Activated CD8-positive, alpha-beta memory T cell treated with anti-CD3 and anti-CD28 coated beads for 48 hours (primary cell): Measurements from ENCODE around the gene GSDME.

Experiments used
- DNase-seq, 3 experiments: peaks; one replicate each; pipeline ENCODE4 v3.0.0-alpha.2; 2020; ENCODE audit warnings: low read depth in 2 of 3, low spot score in 2 of 3

GSDME gene

DNA sequence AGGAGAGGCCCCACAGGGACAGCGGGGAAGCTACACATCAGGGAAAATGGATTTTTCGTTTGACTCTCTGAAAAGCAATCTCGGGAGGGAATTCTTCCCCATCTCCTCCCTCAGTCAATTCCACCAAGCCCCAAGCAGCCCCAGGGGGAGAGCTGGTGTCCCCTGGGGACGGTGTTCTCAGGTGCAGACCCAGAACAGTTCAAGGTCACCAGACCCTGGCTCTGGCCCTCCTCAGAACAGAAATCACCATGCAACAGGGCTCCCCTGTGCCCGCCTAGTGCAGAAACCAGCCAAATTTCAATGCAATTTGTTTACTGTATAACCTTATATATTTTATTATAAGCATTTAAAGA lies 34.1 kb downstream of the GSDME start:
- DNase-seq = no peak

GRCh38 chr7:24722386-24723177 lies 34.7 kb downstream of the GSDME start:
- no peak for DNase-seq

DNA sequence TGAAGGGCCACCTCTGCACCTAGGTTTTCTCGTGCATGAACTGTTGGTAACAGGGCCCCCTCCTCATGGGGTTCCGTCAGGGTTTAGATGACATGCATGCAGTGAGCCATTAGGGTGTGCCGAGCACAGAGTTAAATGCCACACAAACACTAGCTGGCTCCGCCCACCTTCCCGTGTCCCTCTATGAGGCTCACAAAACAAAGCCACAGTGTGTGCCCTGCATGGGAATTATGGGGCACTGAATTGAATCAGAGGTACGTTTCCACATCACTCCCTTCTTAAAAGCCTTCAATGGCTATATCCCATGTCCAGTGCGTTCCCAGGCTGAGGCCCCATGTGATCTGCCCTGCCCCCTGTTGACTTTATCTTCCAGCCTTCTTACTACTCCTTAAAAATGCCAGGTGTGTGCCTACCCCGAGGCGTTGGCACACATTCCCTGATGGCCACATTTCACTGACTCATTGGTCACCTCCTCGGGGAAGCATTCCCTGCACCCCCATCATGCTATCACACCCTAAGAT lies 35.7 kb downstream of the GSDME start:
- no peak for DNase-seq

GRCh38 chr7:24720283-24720682 lies 37.0 kb downstream of the GSDME start:
- no peak for DNase-seq

DNA sequence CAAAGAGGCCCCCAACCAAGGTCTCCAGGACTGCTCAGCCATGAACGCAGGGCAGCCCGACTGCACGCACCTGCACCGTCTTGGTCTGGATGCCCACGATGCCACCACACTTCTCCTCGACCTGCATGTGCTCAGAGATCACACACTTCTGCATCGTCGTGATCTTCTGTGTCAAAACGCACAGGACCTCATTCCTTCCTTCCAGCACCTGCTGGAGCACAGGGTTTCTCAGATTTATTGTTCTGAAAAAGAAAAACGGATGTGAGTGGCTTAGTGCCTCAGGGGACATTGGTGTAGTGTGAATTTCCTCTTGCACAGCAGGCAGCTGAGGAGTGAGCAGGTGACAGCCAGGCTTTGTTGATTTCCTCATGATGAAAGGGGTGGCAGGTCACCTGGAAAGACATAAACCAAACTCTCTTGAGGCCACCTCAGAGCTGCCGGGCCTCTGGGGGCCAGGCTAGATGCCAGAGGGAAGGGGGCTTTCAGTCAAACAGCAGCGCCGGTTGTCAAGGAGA lies 38.2 kb downstream of the GSDME start:
- no peak for DNase-seq

DNA sequence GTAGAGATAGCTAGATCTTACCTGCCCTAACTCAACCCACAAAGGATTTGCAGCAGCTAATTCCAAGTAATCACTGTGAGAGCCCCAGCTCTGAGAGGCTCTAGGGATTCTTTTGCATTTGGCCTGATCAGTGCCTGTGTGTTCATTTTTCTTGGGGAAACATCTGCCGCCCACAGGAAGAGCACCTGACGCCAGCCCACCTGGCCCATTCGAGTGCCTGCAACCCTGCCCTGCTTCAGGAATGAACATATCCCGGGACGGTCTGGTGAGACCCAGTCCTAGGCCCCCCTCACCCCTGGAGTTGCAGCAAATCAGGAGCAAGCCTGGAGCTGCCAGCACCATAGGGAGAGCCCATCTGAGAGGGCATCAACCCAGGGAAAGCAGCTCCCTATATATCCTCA lies 38.8 kb downstream of the GSDME start:
- DNase-seq = no peak

- DNase-seq = no peak
These were observed 39.5 kb downstream of the GSDME start for GRCh38 chr7:24717694-24718320.

GRCh38 chr7:24717247-24717622 lies 40.0 kb downstream of the GSDME start:
- no peak for DNase-seq

DNA sequence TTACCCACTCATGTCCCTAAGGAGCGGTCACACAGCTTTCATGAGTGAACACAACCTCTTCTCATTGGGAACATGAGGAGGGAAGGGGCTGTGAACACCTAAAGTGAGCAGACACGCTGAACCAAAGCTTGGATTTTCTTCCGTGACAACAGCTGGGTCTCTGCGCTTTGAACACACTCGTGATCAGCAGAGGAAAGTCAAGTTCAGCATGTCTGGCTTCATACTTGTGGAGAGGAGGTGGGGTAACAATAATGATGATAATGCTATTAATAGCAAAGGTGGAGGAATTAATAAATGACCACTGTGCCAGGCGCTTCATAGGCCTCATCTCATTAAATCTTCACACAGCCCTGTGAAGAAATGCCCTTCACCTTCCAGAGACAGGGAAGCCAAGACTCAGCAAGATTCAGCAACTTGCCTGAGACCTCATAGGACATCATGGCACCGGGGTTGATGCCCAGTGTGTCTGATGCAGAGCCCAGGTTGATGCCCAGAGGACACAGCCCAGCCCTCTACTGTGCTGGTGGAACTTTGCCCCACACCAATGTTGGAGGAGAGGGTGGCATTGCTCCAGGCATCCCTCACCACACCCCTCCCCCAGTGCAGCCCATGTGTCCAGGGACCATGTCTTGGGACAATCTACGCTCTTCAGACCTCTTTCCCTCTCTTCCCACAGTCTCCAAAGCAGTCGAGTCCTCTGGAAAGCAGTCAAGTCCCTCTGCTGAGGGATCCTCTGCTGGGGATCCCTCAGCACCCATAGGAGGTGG lies 40.6 kb downstream of the GSDME start:
- DNase-seq = no peak

GRCh38 chr7:24715661-24716479 lies 41.4 kb downstream of the GSDME start:
- DNase-seq = no peak

DNA sequence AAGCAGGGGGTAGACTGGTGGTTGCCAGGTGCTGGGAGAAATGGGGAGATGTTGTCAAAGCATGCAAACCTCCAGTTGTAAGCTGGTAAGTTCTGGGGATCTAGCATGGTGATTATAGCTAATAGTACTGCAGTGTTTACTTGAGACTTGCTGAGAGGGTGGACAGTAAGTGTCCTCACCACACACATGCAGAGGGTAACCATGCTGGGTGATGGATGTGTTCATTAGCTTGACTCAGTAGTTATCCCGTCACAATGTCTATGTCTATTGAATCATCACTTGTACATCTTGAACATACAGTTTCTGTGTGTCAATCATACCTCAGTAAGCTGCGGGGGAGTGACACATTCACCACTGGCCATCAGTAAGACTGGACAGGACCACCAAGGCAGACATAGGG lies 42.1 kb downstream of the GSDME start:
- DNase-seq = no peak

DNA sequence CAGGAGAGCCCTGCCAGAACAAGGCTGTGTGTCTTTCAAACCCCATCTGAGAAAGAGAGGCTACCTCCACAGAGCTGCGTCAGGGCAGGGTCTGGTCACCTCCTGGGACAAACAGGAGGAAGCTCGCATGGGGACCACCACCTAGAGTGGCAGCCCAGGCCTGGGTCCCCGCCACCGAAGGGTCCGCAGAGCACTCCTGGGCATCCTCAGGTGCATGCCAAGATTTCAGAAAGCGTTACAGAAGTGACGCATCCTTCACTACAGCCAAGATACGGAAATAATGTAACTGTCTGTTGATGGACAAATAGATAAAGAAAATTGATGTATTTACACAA lies 42.6 kb downstream of the GSDME start:
- no peak for DNase-seq

GRCh38 chr7:24713850-24714675 lies 43.2 kb downstream of the GSDME start:
- DNase-seq = no peak

GRCh38 chr7:24713039-24713793 lies 44.0 kb downstream of the GSDME start:
- no peak for DNase-seq

DNA sequence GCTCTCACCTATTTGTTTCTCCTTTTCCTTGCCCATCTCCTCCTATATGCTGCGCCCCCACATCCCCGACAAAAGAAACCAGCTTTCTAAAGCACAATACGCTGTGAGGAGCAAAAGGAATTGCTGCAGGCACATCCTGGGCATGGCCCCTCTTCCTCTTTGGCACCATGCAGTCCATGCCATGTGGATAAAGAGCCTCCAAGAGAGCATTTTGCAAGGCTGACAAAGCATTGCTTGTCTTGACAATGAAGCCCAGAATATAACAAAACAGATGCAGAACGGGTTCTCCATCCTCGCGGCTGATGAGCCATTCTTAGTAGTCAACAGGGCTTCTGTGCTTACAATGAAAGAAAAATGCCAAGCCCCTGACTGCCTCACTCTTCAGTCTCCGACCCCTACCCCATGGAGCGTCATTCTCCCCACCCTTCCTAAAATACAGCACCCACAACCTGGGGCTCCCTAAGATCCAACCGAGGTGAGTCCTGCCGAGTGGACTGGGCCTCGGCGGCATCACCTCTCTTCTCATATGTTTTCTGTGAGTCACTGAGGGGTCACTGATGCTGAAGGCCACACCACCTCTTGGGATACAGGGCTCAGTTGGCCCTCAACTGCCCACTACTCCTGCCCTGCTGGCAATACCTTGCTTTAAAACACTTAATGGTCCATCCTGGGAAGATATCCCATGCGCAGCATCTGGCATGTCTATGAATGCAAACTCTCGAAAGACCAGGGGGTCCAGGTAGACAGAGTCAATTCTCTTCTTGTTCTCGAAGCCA lies 47.5 kb downstream of the GSDME start:
- no peak for DNase-seq

DNA sequence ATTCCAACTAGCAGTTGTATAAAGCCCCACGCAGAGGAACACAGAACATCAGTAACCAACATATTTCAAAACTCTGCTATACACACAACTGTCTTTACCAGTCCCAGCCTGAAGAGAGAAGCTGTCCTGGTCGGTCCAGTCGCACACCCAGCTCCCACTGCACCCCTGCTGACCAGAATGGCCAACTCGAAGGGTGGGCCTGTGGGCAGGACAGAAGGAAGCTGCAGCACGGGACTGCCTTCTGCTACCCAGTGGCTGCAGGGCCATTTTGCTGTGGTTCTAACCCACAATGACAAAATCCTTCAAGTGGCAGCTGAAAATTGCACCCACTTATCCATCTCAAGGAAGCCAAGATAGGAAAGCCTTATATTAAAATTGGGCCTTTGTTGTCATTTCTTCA lies 48.2 kb downstream of the GSDME start:
- DNase-seq = no peak

- no peak for DNase-seq
These were observed 49.2 kb downstream of the GSDME start for GRCh38 chr7:24707988-24708615.
